HG03066 (cell line): ENCODE data around the gene AMPD2.
"Not testable (repeated sequence)": the region's sequence is repeated elsewhere in the genome, so short reads cannot be mapped to it uniquely, and the experiment has no call there.

Source experiments
- ATAC-seq: cut with Tn5 transposase; IDR thresholded peaks from one replicate; pipeline ENCODE4 v1.9.1; 2021; ENCODE audit warnings: low read depth; ENCODE audit not compliant: unreplicated experiment

The AMPD2 gene

GRCh38 chr1:109644670-109645069 lies 25.0 kb downstream of the AMPD2 start:
- no peak for ATAC-seq

GRCh38 chr1:109649491-109649914 lies 29.9 kb downstream of the AMPD2 start:
- no peak for ATAC-seq

DNA sequence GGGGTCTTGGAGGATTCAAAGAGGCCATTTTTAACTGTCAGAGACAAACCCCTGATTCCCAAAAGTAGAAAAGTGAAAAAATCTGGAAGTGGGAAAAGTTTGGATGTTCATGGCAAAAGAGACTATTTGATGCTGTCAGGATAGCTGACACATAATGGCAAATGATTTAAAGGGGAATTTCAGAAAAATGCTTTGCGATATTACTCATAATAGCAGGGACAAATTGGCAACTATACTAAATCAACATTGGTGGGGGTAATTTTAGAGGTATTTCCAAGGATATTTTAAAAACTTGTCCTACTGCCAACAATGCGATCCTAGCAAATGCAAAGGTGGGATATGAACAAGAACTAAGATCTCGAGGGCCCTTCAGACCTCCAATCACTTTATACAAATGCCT lies 31.0 kb downstream of the AMPD2 start:
- ATAC-seq = no peak

GRCh38 chr1:109652402-109652801 lies 32.8 kb downstream of the AMPD2 start:
- no peak for ATAC-seq

- ATAC-seq = no peak
These were observed 33.7 kb downstream of the AMPD2 start for GRCh38 chr1:109653306-109653705.

DNA sequence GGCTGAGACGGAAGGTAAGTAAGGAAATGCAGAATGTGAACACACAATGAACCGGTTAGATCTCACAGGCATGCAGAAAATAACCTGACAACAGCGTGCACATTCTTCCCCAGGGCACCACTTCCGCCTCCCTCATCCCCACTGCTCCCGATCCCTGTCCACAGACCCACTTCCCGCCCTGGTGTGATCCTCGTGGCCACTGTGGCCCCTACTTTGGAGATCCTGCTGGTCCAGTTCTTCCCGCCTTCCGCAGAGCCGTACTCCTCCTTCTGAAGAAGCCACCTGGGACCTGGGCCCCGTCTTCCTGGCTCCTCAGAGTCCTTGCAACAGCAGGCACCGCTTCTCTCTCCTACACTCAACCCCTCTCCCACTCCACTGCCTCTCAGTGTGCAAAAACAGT lies 34.9 kb downstream of the AMPD2 start:
- no peak for ATAC-seq

DNA sequence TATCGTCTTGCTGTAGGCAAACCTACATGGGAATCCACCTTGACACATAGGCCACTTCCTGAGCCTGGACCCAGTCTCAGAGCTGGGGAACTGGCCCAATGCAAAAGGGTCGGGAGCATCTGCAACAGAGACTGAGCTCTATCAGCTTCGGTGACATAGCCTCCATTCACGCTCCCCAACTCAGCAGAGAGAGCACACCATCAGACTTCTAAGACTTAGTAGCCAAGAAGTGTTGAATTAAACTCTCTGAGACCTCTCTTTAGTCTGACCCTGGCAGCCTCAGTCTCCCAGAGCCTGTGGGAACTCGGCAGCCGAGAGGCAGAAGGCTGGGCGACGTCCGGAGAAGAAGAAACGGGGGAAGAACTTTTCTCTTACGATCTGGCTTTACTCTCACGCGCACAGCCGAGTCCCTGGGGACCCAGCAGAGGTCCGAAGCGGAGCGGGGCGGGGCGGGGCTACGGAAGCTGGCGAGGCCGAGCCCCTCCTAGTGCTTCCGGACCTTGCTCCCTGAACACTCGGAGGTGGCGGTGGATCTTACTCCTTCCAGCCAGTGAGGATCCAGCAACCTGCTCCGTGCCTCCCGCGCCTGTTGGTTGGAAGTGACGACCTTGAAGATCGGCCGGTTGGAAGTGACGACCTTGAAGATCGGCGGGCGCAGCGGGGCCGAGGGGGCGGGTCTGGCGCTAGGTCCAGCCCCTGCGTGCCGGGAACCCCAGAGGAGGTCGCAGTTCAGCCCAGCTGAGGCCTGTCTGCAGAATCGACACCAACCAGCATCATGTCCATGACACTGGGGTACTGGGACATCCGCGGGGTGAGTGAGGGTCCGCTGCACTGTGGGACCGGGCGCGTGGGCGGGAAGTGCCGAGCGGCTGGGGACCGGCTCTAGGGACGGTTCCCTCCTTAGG lies 36.2 kb downstream of the AMPD2 start, which contains the start of gene GSTM4:
Gene GSTM4 (plus strand): TSS at position 485 of the 905 bp plus-strand sequence. CDS start 291 bp downstream, at position 776.
- ATAC-seq = peak; percentile 93

- no peak for ATAC-seq
These were observed 37.8 kb downstream of the AMPD2 start for GRCh38 chr1:109657395-109657794.

DNA sequence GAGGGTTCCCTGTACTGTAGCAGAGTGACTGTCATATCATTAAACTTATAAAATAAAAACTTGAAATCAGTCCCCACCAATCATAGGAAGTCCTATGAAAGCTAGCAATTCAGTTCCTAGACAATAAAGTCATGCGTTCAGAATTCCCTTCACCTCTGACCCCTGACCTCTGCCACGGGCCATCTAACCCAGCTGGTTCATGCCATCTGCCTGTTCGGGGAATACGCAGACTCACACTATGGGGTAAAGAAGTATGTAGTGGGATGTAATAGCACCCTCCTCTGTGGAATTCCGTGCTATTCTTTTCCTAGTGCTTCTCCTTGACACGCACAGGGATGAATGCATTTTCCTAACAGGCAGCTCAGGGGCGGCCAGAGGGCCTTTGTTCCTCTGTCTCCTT lies 38.3 kb downstream of the AMPD2 start:
- ATAC-seq = no peak

DNA sequence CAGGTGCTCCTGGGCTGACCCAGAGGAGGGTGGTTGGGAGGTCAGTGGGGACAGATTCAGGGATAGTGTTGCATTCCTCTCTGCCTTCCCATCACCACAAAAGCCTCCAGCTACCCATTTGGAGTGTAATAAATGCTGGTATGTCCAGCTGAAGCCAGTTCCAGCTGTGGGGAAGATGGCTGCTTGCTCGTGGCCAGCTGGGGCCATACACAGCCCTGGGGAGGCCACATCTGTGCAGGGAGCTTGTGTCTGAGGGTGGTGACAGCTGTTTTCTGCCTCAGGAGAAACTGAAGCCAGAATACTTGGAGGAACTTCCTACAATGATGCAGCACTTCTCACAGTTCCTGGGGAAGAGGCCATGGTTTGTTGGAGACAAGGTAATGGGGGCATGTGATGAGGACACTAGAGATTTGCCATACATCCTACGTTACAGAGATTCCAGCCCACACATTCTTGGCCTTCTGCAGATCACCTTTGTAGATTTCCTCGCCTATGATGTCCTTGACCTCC lies 39.0 kb downstream of the AMPD2 start:
- no peak for ATAC-seq

GRCh38 chr1:109659145-109659544 lies 39.5 kb downstream of the AMPD2 start:
- no peak for ATAC-seq

DNA sequence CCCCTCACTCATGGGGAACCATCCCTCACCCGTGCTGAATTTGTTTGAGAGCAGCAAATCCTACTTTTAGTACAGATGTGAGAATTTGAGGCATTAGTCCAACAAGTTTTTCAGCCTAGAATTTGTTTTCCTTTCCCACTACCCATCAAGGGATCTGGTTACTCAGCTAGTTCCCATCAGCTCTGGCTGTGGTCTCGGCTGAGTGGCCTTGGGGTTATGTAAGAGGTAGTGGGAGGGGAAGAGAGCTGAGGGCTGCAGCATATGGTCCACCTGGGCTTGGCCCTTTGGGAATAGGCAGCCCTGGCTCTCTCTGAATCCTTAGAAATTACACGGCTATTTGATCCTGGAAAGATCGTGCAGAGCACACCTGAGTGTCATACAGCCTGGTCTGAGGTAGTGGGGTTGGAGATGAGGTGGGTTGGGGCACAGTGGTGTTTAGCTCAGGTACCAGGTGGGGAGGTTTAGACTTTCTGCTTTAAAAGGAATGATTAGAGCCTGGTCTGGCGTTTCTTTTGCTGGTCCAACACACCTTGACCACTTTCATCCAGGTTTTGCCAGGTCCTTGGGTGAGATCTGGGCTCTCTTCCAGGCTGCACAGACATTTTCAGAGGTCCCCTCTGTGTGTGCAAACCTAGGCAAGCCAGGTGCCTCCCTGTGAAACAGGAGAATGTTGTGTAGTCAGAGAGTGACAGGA lies 40.5 kb downstream of the AMPD2 start:
- ATAC-seq = no peak

DNA sequence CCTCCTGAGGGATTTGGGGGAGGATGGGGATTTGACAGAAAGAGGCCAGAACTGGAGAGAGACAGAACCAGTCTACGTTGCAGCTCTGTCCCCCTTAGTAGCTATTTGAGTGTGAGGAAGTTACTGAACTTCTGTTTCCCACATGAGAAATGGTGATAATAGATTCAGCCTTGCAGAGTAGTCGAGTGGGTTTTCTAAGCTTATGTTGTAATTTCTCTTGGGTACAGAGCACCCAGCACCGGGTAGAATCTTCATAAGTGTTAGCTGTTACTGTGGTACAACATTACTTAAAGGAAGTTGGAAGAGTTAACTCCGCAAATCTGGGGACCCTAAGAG lies 41.0 kb downstream of the AMPD2 start:
- not testable (repeated sequence) for ATAC-seq

DNA sequence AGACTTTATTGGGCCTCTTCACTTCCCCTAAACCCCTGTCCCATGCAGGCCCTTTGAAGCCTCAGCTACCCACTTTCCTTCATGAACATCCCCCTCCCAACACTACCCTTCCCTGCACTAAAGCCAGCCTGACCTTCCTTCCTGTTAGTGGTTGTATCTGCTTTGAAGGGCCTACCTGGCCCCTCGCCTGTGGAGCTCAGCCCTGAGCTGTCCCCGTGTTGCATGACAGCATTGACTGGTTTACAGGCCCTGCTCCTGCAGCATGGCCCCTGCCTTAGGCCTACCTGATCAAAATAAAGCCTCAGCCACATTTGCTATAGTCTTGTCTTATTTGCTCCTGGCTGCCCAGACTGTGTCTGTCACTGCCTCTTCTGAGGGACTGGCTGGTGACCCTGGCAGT lies 41.8 kb downstream of the AMPD2 start:
- ATAC-seq = no peak

DNA sequence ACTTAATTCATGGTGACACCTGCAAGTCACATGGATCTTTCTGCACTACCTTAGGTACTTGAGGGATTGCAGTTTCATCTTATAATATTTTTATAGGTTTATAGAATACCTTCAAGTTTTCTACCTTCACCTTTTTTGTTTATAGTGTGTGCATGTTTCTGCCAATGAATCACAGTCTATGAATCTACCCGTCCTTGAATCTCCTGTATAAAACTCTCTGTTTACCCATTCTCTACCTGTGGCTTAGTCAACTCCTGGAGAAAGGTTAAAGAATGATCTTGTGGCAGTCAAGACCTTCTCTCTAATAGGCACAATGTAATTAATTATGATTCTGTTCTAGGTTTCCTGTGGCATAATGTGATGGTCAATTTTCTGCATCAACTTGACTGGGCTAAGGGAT lies 45.0 kb downstream of the AMPD2 start:
- ATAC-seq = no peak

GRCh38 chr1:109667452-109668122 lies 48.0 kb downstream of the AMPD2 start, which contains the start of gene GSTM2:
TSS of gene GSTM2 (plus strand) at chr1:109668057. CDS start at chr1:109668116, 59 bp downstream.
- peak; percentile 82 for ATAC-seq

GRCh38 chr1:109668123-109668775 lies 48.6 kb downstream of the AMPD2 start:
- no peak for ATAC-seq

GRCh38 chr1:109669246-109669948 lies 49.8 kb downstream of the AMPD2 start:
- ATAC-seq = no peak

DNA sequence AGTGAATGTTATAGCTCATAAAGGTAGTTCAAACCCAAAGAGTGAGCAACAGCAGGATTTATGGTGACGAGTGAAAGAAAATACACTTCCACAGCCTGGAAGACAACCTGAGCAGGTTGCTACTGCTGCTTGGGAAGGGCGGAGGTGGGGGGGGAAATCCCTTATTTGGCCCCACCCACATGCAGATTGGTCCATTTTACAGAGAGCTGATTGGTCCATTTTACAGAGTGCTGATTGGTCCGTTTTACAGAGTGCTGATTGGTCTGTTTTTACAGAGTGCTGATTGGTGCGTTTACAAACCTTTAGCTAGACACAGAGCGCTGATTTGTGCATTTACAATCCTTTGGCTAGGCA lies 50.3 kb downstream of the AMPD2 start:
- ATAC-seq = not testable (repeated sequence)

DNA sequence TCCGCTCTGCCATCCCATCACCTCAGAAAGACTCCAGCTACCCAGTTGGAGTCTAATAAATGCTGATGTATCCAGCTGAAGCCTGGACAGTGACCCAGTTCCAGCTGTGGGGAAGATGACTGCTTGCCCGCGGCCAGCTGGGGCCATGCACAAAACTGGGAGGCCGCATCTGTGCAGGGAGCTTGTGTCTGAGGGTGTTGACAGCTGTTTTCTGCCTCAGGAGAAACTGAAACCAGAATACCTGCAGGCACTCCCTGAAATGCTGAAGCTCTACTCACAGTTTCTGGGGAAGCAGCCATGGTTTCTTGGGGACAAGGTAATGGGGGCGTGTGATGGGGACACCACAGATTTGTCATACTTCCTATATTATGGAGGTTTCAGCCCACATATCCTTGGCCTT lies 51.4 kb downstream of the AMPD2 start:
- ATAC-seq = no peak
